ENCODE results near the gene ARHGAP27. TPM values are rescaled to one million over a fixed set of nuclear protein-coding genes. Genes with fewer than 3 reads are reported as not detected.

ARHGAP27 gene
- total RNA-seq, 2 experiments from 2014 or later: 55.5 to 56.8 TPM

GRCh38 chr17:45402916-45403315, 29.8 kb downstream of the ARHGAP27 start:
- intact Hi-C loops (cut with micrococcal nuclease; ENCODE audit: unreplicated experiment): no loop called here
- Histone ChIP-seq H2AFZ (ENCODE audit: low read length) (no peak overlapping the region), H3K79me2 (ENCODE audit: insufficient read depth, low read depth, low read length) (peaks cover 20% of the 10 kb centered on the region; the same call in 1 of the 2 replicates), H4K20me1 (ENCODE audit: insufficient read depth, low read length) (no peaks in the 10 kb centered on the region), H3K9me3 (ENCODE audit: low read length) (no peaks in the 10 kb centered on the region), H3K4me2 (ENCODE audit: low read length) (no peak overlapping the region), H3K9me2 (ENCODE audit: insufficient read depth, low read length) (no peaks in the 10 kb centered on the region), H3K4me1 (ENCODE audit: insufficient read depth, low read length, poor library complexity, severe bottlenecking) (peaks cover 21% of the 10 kb centered on the region), H3K36me3 (ENCODE audit: insufficient read depth, low read length) (peaks cover 80% of the 10 kb centered on the region), H3K27ac (ENCODE audit: low read depth, low read length, poor library complexity, severe bottlenecking) (no peak overlapping the region), H3K4me3 (ENCODE audit: low read depth, low read length, poor library complexity, severe bottlenecking) (no peak overlapping the region)
- no peak for DNase-seq (ENCODE audit: low spot score)
- no TSS peak for BruUV-seq (replicated peaks)
- ChIA-PET CTCF (ENCODE audit: unreplicated experiment) (no interaction called here), POLR2A (no interaction called here)
- no peak for TF ChIP-seq EZH2phosphoT487 (IDR thresholded peaks at IDR 0.05; ENCODE audit: borderline replicate concordance, low read depth, low read length)
- TF ChIP-seq CTCF (conservative IDR thresholded peaks at IDR 0.05; ENCODE audit: low read length): no peak

GRCh38 chr17:45398800-45399199, 33.9 kb downstream of the ARHGAP27 start:
- Histone ChIP-seq H3K4me1 (ENCODE audit: insufficient read depth, low read length, poor library complexity, severe bottlenecking) (peaks cover 4% of the 10 kb centered on the region), H3K4me3 (ENCODE audit: low read depth, low read length, poor library complexity, severe bottlenecking) (no peak overlapping the region), H3K9me3 (ENCODE audit: low read length) (no peaks in the 10 kb centered on the region), H3K36me3 (ENCODE audit: insufficient read depth, low read length) (peaks cover 82% of the 10 kb centered on the region), H4K20me1 (ENCODE audit: insufficient read depth, low read length) (no peaks in the 10 kb centered on the region), H2AFZ (ENCODE audit: low read length) (no peak overlapping the region), H3K4me2 (ENCODE audit: low read length) (no peak overlapping the region), H3K79me2 (ENCODE audit: insufficient read depth, low read depth, low read length) (no peaks in the 10 kb centered on the region), H3K27ac (ENCODE audit: low read depth, low read length, poor library complexity, severe bottlenecking) (no peak overlapping the region), H3K9me2 (ENCODE audit: insufficient read depth, low read length) (no peaks in the 10 kb centered on the region)
- BruUV-seq (replicated peaks): no TSS peak
- DNase-seq (ENCODE audit: low spot score): no peak
- TF ChIP-seq CTCF (conservative IDR thresholded peaks at IDR 0.05; ENCODE audit: low read length): 0 out of 2 replicates have a peak, but pooled peaks have one; percentile 13
- TF ChIP-seq EZH2phosphoT487 (IDR thresholded peaks at IDR 0.05; ENCODE audit: borderline replicate concordance, low read depth, low read length): no peak
- CTCF ChIA-PET (ENCODE audit: unreplicated experiment): no interaction called here
- intact Hi-C loops (cut with micrococcal nuclease; ENCODE audit: unreplicated experiment): no loop called here
- POLR2A ChIA-PET: no interaction called here

- H3K9me3 ChIP-seq (ENCODE audit: low read length): no peaks in the 10 kb centered on the region
- H3K4me2 ChIP-seq (ENCODE audit: low read length): no peak overlapping the region
- POLR2A ChIA-PET: no interaction called here
- H3K4me1 ChIP-seq (ENCODE audit: insufficient read depth, low read length, poor library complexity, severe bottlenecking): peaks cover 4% of the 10 kb centered on the region
- H4K20me1 ChIP-seq (ENCODE audit: insufficient read depth, low read length): no peaks in the 10 kb centered on the region
- no peaks in the 10 kb centered on the region for H3K79me2 ChIP-seq (ENCODE audit: insufficient read depth, low read depth, low read length)
- BruUV-seq (replicated peaks): no TSS peak
- CTCF ChIA-PET (ENCODE audit: unreplicated experiment): no interaction called here
- no peak for TF ChIP-seq CTCF (conservative IDR thresholded peaks at IDR 0.05; ENCODE audit: low read length)
- no peak for TF ChIP-seq EZH2phosphoT487 (IDR thresholded peaks at IDR 0.05; ENCODE audit: borderline replicate concordance, low read depth, low read length)
- no peaks in the 10 kb centered on the region for H3K9me2 ChIP-seq (ENCODE audit: insufficient read depth, low read length)
- H3K27ac ChIP-seq (ENCODE audit: low read depth, low read length, poor library complexity, severe bottlenecking): no peak overlapping the region
- intact Hi-C loops (cut with micrococcal nuclease; ENCODE audit: unreplicated experiment): no loop called here
- no peak overlapping the region for H2AFZ ChIP-seq (ENCODE audit: low read length)
- peaks cover 75% of the 10 kb centered on the region for H3K36me3 ChIP-seq (ENCODE audit: insufficient read depth, low read length)
- H3K4me3 ChIP-seq (ENCODE audit: low read depth, low read length, poor library complexity, severe bottlenecking): no peak overlapping the region
- DNase-seq (ENCODE audit: low spot score): no peak
Measured at GRCh38 chr17:45397796-45398195, 34.9 kb downstream of the ARHGAP27 start.

Data from OCI-LY7 (cell line).